K562 (cell line): ENCODE data around the gene MMP1. TPM values are rescaled to one million over a fixed set of nuclear protein-coding genes. Genes with fewer than 3 reads are reported as not detected.

Source experiments
- ATAC-seq: fragments of 200-7000 bp; cut with Tn5 transposase; 3 replicates; pipeline ENCODE4 v1.9.1; 2020; ENCODE audit warnings: moderate library complexity
- BruUV-seq: library from RNA; stranded (reverse); fragments of 400-500 nt; replicated peaks from 2 replicates; lab custom pipeline; 2021; lab: Mats Ljungman, UMichigan
- CTCF ChIA-PET: fragments of 300-600 bp; formaldehyde crosslinking; extraction: SDS; loops from one replicate; lab custom pipeline; 2021; ENCODE audit warnings: low intra/inter-chr PET ratio; lab: Yijun Ruan, JAX
- POLR2A ChIA-PET: fragments of 300-600, 350-650 bp; sonication (Branson Sonifier 250); formaldehyde crosslinking; extraction: SDS; loops from one replicate; lab custom pipeline; 2021; ENCODE audit warnings: antibody characterized with exemption, inconsistent platforms; lab: Yijun Ruan, JAX
- DNase-seq, 4 experiments: peaks; one replicate each; pipeline versions ENCODE4 v3.0.0 to v3.0.0-alpha.2; 2011 to 2018; ENCODE audit warnings: low spot score in 3 of 4, mixed read lengths in 3 of 4; ENCODE audit errors: extremely low read depth in 1 of 4
- FAIRE-seq: peaks from 2 replicates; lab custom pipeline; 2011; peaks lifted over from hg19 to GRCh38; lab: Jason Lieb, UNC
- H2AFZ ChIP-seq: 2 replicates; pipeline ENCODE4 v1.6.0; 2011; ENCODE audit warnings: low read depth, low read length, control low read depth, inconsistent platforms
- H3K27ac ChIP-seq: fragments of 200-600 bp; 3 replicates; pipeline ENCODE4 v1.8.0; 2011; ENCODE audit warnings: low read depth, mild to moderate bottlenecking, control low read depth, inconsistent platforms, low read length, moderate library complexity, mixed read lengths; ENCODE audit errors: extremely low read depth
- H3K27me3 ChIP-seq, 2 experiments: fragments of 300-600 bp in 1 of 2; 2 replicates in 1 of 2; 3 replicates in 1 of 2; pipeline versions ENCODE4 v1.6.0 to v1.8.0; 2011; ENCODE audit warnings: inconsistent platforms in 2 of 2, low read length in 2 of 2, mild to moderate bottlenecking in 1 of 2, mixed read lengths in 1 of 2, moderate library complexity in 1 of 2; ENCODE audit not compliant: control insufficient read depth in 2 of 2, insufficient read depth in 2 of 2
- H3K36me3 ChIP-seq: fragments of 300-600 bp; 3 replicates; pipeline ENCODE4 v1.8.0; 2011; ENCODE audit warnings: mild to moderate bottlenecking, low read length, inconsistent platforms; ENCODE audit not compliant: control insufficient read depth, insufficient read depth
- H3K4me1 ChIP-seq, 2 experiments: fragments of 200-600 bp in 1 of 2; replicated peaks in 1 of 2; 2 replicates in 1 of 2; 3 replicates in 1 of 2; pipeline versions ENCODE4 v1.5.1 to v1.8.0; 2011; ENCODE audit warnings: inconsistent platforms in 2 of 2, low read length in 2 of 2, mild to moderate bottlenecking in 1 of 2, mixed read lengths in 1 of 2, moderate library complexity in 1 of 2; ENCODE audit not compliant: control insufficient read depth in 2 of 2, insufficient read depth in 2 of 2
- H3K4me2 ChIP-seq: 2 replicates; pipeline ENCODE4 v1.6.1; 2011; ENCODE audit warnings: low read length, control low read depth, inconsistent platforms, mixed read lengths; ENCODE audit not compliant: insufficient read depth
- H3K4me3 ChIP-seq: fragments of 200-600 bp; sonication (generic), shearing (Covaris generic); 2 replicates; pipeline ENCODE4 v1.5.1; 2016; ENCODE audit warnings: control low read depth, inconsistent platforms
- H3K79me2 ChIP-seq: fragments of 200-600 bp; 3 replicates; pipeline ENCODE4 v1.8.0; 2011; ENCODE audit warnings: low read length, inconsistent platforms; ENCODE audit not compliant: control insufficient read depth, insufficient read depth
- H3K9ac ChIP-seq, 2 experiments: 2 replicates each; pipeline versions ENCODE4 v1.6.0 to v1.6.1; 2011; ENCODE audit warnings: low read depth in 2 of 2, low read length in 2 of 2, control low read depth in 1 of 2, inconsistent platforms in 1 of 2, mild to moderate bottlenecking in 1 of 2, mixed read lengths in 1 of 2; ENCODE audit not compliant: insufficient read depth in 1 of 2
- H3K9me1 ChIP-seq: one replicate; pipeline ENCODE4 v1.6.0; 2011; ENCODE audit warnings: inconsistent platforms, mild to moderate bottlenecking, low read length, moderate library complexity; ENCODE audit not compliant: control insufficient read depth, insufficient read depth
- H3K9me3 ChIP-seq: replicated peaks from 2 replicates; pipeline ENCODE4 v1.5.1; 2011; ENCODE audit warnings: low read depth, low read length, inconsistent platforms; ENCODE audit not compliant: control insufficient read depth, insufficient read depth
- H4K20me1 ChIP-seq: replicated peaks from 2 replicates; pipeline ENCODE4 v1.6.1; 2011; ENCODE audit warnings: low read length, inconsistent platforms, mixed read lengths; ENCODE audit not compliant: control insufficient read depth, insufficient read depth
- DNMT1 ChIP-seq: fragments of 450-650 bp; IDR thresholded peaks from 2 replicates; pipeline ENCODE4 v1.6.1; 2016; ENCODE audit warnings: antibody characterized with exemption, mild to moderate bottlenecking
- ELF2 ChIP-seq: fragments of 250-450 bp; sonication (Bioruptor Pico); IDR thresholded peaks from 2 replicates; pipeline ENCODE4 v1.5.0; 2021; ENCODE audit warnings: mild to moderate bottlenecking
- SNIP1 ChIP-seq: fragments of 450-650 bp; IDR thresholded peaks from 2 replicates; pipeline ENCODE4 v1.7.1; 2017; ENCODE audit warnings: low read depth, mild to moderate bottlenecking
- SP1 ChIP-seq: sonication (generic); formaldehyde crosslinking; IDR thresholded peaks from 2 replicates; pipeline ENCODE4 v1.8.1; 2022; ENCODE audit warnings: mild to moderate bottlenecking, missing genetic modification reagents
- WGBS: fragments of 100-300 bp; shearing (Covaris generic); methylation state at CpG from one replicate; pipeline ENCODE4 v1.1.6; 2016; ENCODE audit warnings: low coverage, mixed read lengths; ENCODE audit not compliant: insufficient coverage; ENCODE audit errors: missing lambda C conversion rate; 5-methylcytosine and 5-hydroxymethylcytosine counted together
- in situ Hi-C: fragments of 300-500 bp; cut with MboI; formaldehyde crosslinking; loops from 4 replicates; pipeline ENCODE4 v1.15.0; 2018; ENCODE audit warnings: inconsistent platforms, mixed read lengths
- intact Hi-C: fragments of 100-400 bp; cut with micrococcal nuclease; formaldehyde crosslinking; loops from 2 replicates; pipeline ENCODE4 v1.14.2; 2022
- polyA plus RNA-seq, 8 experiments: library from polyadenylated mRNA; depleted of rRNA in 4 of 8; stranded (reverse) in 5 of 8; unstranded in 3 of 8; fragments of >200 nt; fragmentation: Nextera tagmentation in 2 of 8; fragmentation: Illumina TruSeq in 1 of 8; extraction: Ambion mirVana in 2 of 8; extraction: Trizol in 1 of 8; gene quantifications; 2 replicates each; pipeline versions ENCODE4 v1.2.1 to v1.2.3, GENCODE V29; 2011 to 2014; ENCODE audit warnings: inconsistent platforms in 1 of 8, missing spikeins in 1 of 8
- total RNA-seq, 7 experiments: library from RNA; depleted of rRNA in 6 of 7; stranded (reverse); fragments of >200 nt in 6 of 7; fragmentation: Illumina TruSeq in 2 of 7; extraction: Trizol in 2 of 7; gene quantifications; 2 replicates each; pipeline versions ENCODE4 v1.2.1 to v1.2.3, GENCODE V29; 2011 to 2021; ENCODE audit warnings: low replicate concordance in 1 of 7
- TF ChIP-seq, protein P1 (sequence below): fragments of 250-450 bp; sonication (Bioruptor Pico); IDR thresholded peaks from 2 replicates; pipeline ENCODE4 v1.4.0; 2020; ENCODE audit warnings: mild to moderate bottlenecking, moderate library complexity, borderline replicate concordance

The MMP1 gene
- total and polyA plus RNA-seq, 9 of the 15 experiments (the other 6 are each of a cell fraction or from before 2014, with no cell fraction given): 0.06 to 0.33 (median 0.15) TPM; not detected in 2

DNA sequence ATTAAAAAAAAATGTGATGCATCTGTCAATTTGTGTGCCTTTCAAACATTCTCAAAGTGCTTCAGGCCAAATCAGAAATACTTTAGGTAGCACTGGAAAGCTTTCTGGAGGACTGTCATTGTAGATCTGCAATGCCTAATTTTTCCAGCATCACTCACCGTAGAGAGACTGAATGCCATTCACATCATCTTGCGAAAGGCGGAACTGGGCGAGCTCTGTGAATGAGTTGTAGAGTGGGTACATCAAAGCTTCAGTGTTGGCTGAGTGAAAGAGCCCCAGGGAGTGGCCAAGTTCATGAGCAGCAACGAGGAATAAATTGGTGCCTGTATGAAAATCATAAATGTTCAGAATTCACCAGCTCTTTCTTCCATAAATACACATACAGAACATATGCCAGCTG is 21.5 kb downstream of the MMP1 start:
- POLR2A ChIA-PET: no interaction called here
- Histone ChIP-seq H3K36me3 (no peaks in the 10 kb centered on the region), H4K20me1 (no peaks in the 10 kb centered on the region), H3K9me3 (no peaks in the 10 kb centered on the region), H3K4me1 (no peaks in the 10 kb centered on the region), H3K9ac (no peak overlapping the region), H3K79me2 (no peaks in the 10 kb centered on the region), H3K27ac (no peak overlapping the region), H3K9me1 (no peaks in the 10 kb centered on the region), H2AFZ (no peak overlapping the region), H3K4me3 (no peak overlapping the region), H3K4me2 (no peak overlapping the region), H3K27me3 (no peaks in the 10 kb centered on the region)
- CTCF ChIA-PET: no interaction called here
- 1% methylated on average over 5 of the region's 5 CpGs for WGBS
- in situ Hi-C loops: no loop called here
- DNase-seq: no peak
- intact Hi-C loops: no loop called here
- no peak for ATAC-seq
- no TSS peak for BruUV-seq
- no peak for FAIRE-seq
- TF ChIP-seq SP1 (CRISPR knock-in tag) (no peak), DNMT1 (no peak), SNIP1 (no peak), ELF2 (CRISPR knock-in tag) (no peak)
- TF ChIP-seq, protein P1, sequence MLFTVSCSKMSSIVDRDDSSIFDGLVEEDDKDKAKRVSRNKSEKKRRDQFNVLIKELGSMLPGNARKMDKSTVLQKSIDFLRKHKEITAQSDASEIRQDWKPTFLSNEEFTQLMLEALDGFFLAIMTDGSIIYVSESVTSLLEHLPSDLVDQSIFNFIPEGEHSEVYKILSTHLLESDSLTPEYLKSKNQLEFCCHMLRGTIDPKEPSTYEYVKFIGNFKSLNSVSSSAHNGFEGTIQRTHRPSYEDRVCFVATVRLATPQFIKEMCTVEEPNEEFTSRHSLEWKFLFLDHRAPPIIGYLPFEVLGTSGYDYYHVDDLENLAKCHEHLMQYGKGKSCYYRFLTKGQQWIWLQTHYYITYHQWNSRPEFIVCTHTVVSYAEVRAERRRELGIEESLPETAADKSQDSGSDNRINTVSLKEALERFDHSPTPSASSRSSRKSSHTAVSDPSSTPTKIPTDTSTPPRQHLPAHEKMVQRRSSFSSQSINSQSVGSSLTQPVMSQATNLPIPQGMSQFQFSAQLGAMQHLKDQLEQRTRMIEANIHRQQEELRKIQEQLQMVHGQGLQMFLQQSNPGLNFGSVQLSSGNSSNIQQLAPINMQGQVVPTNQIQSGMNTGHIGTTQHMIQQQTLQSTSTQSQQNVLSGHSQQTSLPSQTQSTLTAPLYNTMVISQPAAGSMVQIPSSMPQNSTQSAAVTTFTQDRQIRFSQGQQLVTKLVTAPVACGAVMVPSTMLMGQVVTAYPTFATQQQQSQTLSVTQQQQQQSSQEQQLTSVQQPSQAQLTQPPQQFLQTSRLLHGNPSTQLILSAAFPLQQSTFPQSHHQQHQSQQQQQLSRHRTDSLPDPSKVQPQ: no peak
